T-cell (primary cell): ENCODE measurements around the gene MRPL48. TPM values are rescaled to one million over a fixed set of nuclear protein-coding genes. Genes with fewer than 3 reads are reported as not detected.
"Not testable (repeated sequence)": the region's sequence is repeated elsewhere in the genome, so short reads cannot be mapped to it uniquely, and the experiment has no call there.

Experiments used
- ATAC-seq, 4 experiments: fragments of 200-7000 bp in 3 of 4; fragments of 150-1000 bp in 1 of 4; cut with Tn5 transposase; replicated peaks in 1 of 4; 1 replicate in 3 of 4; 2 replicates in 1 of 4; pipeline ENCODE4 v1.10.0; 2021; ENCODE audit warnings: moderate library complexity in 3 of 4, mild to moderate bottlenecking in 2 of 4, moderate number of reproducible peaks in 1 of 4
- CTCF ChIA-PET, 2 donors: fragments of 300-600 bp; sonication (Branson Sonifier 250); formaldehyde crosslinking; loops; one replicate each; lab custom pipeline; 2022; ENCODE audit warnings: antibody characterized with exemption in 2 of 2; lab: Charles Lee
- POLR2A ChIA-PET, 2 donors: fragments of 300-600 bp; sonication (Branson Sonifier 250); formaldehyde crosslinking; loops; one replicate each; lab custom pipeline; 2022; ENCODE audit warnings: antibody characterized with exemption in 2 of 2; lab: Charles Lee
- DNase-seq, 35 experiments: peaks; one replicate each; pipeline versions ENCODE4 v3.0.0 to v3.0.0-alpha.2; 2013 to 2023
- H3K27ac ChIP-seq: one replicate; pipeline ENCODE4 v1.5.1; 2013; ENCODE audit warnings: low read length
- H3K27me3 ChIP-seq, 2 experiments: replicated peaks in 1 of 2; 1 replicate in 1 of 2; 2 replicates in 1 of 2; pipeline versions ENCODE4 v1.6.1 to v1.7.0; 2013; ENCODE audit warnings: low read length in 1 of 2, mixed read lengths in 1 of 2; ENCODE audit not compliant: control insufficient read depth in 2 of 2, insufficient read depth in 2 of 2; ENCODE audit errors: extremely low read depth in 1 of 2
- H3K36me3 ChIP-seq, 2 donors: 1 replicate in 1 of 2; 2 replicates in 1 of 2; pipeline versions ENCODE4 v1.6.1 to v1.7.0; 2013; ENCODE audit warnings: low read length in 1 of 2; ENCODE audit not compliant: control insufficient read depth in 2 of 2, insufficient read depth in 1 of 2; ENCODE audit errors: extremely low read depth in 1 of 2
- H3K4me1 ChIP-seq, 2 experiments: 1 replicate in 1 of 2; 2 replicates in 1 of 2; pipeline versions ENCODE4 v1.6.1 to v1.7.0; 2013; ENCODE audit warnings: low read length in 2 of 2, mixed read lengths in 1 of 2; ENCODE audit not compliant: insufficient read depth in 2 of 2, control insufficient read depth in 1 of 2; ENCODE audit errors: extremely low read depth in 1 of 2
- H3K4me3 ChIP-seq, 2 donors: 1 replicate in 1 of 2; 2 replicates in 1 of 2; pipeline versions ENCODE4 v1.5.1 to v1.7.0; 2013; ENCODE audit warnings: mild to moderate bottlenecking in 2 of 2, low read length in 1 of 2, moderate library complexity in 1 of 2; ENCODE audit not compliant: control insufficient read depth in 1 of 2; ENCODE audit errors: extremely low read depth in 1 of 2
- H3K9me3 ChIP-seq: 2 replicates; pipeline ENCODE4 v1.7.0; 2013
- H3K27ac Mint-ChIP-seq, 2 donors: one replicate each; pipeline ENCODE4 v1.8.0; 2020 to 2021; ENCODE audit warnings: mild to moderate bottlenecking in 2 of 2, mixed read lengths in 2 of 2
- H3K27me3 Mint-ChIP-seq, 2 donors: one replicate each; pipeline ENCODE4 v1.8.0; 2021 to 2022; ENCODE audit warnings: mixed read lengths in 2 of 2
- H3K36me3 Mint-ChIP-seq: one replicate; pipeline ENCODE4 v1.8.0; 2021; ENCODE audit warnings: mixed read lengths
- H3K4me1 Mint-ChIP-seq, 3 donors: one replicate each; pipeline ENCODE4 v1.8.0; 2020 to 2022; ENCODE audit warnings: mixed read lengths in 3 of 3, mild to moderate bottlenecking in 1 of 3
- H3K4me3 Mint-ChIP-seq, 3 donors: one replicate each; pipeline ENCODE4 v1.8.0; 2020 to 2022; ENCODE audit warnings: mild to moderate bottlenecking in 3 of 3, mixed read lengths in 3 of 3, moderate library complexity in 3 of 3
- H3K9me3 Mint-ChIP-seq, 3 donors: one replicate each; pipeline ENCODE4 v1.8.0; 2020 to 2022; ENCODE audit warnings: mixed read lengths in 3 of 3
- WGBS: methylation state at CpG from one replicate; pipeline ENCODE4 v1.1.5; 2013; ENCODE audit warnings: missing lambda C conversion rate; ENCODE audit not compliant: insufficient coverage; 5-methylcytosine and 5-hydroxymethylcytosine counted together
- total RNA-seq, 35 experiments: library from RNA in 6 of 35; stranded (reverse) in 6 of 35; fragments of 120-200 nt in 1 of 35; gene quantifications; one replicate each; pipeline versions ENCODE4 v1.2.1 to v1.2.4 and lab custom pipeline; 2013 to 2026

The MRPL48 gene
- total RNA-seq, 5 donors from 2014 or later (not counting 1 experiment from before 2014, with no cell fraction given): 21.9 to 26.6 (median 25.7) TPM

DNA sequence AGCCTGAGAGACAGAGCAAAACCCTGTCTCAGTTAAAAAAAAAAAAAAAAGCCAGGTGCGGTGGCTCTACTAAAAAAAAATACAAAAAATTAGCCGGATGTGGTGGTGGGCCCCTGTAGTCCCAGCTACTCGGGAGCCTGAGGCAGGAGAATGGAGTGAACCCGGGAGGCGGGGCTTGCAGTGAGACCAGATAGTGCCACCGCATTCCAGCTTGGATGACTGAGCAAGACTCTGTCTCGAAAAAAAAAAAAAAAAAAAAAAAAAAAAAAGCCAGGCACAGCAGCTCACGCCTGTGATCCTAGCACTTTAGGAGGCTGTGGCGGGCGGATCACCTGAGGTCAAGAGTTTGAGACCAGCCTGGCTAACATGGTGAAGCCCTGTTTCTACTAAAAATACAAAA, 92.8 kb downstream of the MRPL48 start:
- H3K9me3 Mint-ChIP-seq, H3K9me3 ChIP-seq, DNase-seq, H3K27me3 Mint-ChIP-seq, H3K4me3 ChIP-seq, H3K27ac Mint-ChIP-seq, H3K27me3 ChIP-seq, ATAC-seq, H3K4me3 Mint-ChIP-seq, H3K36me3 Mint-ChIP-seq, H3K27ac ChIP-seq, H3K36me3 ChIP-seq: not testable (repeated sequence)
- peaks cover 12 to 18% of the 10 kb centered on the region in 2 experiments for H3K4me1 ChIP-seq
- WGBS: 100% methylated on average over 7 of the region's 10 CpGs
- H3K4me1 Mint-ChIP-seq: peaks cover 27 to 31% (median 27%) of the 10 kb centered on the region in 3 donors
- CTCF ChIA-PET: interaction anchor here in 1 of 2 donors (0.6 kb wide), 1 partner anchor 727 kb away, joined by 5 read pairs; no protein-coding TSS in a partner anchor
- POLR2A ChIA-PET: interaction anchor here in 1 of 2 donors (0.7 kb wide), 1 partner anchor 11 kb away, joined by 3 read pairs; no protein-coding TSS in a partner anchor

DNA sequence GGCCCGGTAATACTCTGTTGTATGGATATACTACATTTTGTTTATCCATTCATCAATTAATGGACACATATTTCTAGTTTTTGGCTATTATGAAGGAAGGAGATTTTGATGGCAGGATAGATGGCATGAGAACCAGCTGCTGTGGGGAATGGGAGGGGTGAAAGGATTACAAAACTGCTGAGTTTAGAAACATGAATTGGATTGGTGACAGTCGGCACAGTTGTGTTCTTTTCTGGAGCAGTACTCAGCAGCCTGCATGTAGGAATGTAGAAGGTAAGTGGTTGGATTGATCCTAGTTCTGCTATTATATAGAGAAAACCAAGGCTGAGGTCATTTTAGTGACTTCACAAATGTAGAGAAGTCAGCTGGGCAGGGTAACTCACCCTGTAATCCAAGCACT, 96.2 kb downstream of the MRPL48 start:
- H3K4me3 ChIP-seq: no peak overlapping the region
- no peaks in the 10 kb centered on the region for H3K9me3 Mint-ChIP-seq
- 100% methylated on average over 1 of the region's 2 CpGs for WGBS
- peaks cover 26% of the 10 kb centered on the region for H3K36me3 Mint-ChIP-seq
- ChIA-PET CTCF (no interaction called here), POLR2A (no interaction called here)
- H3K36me3 ChIP-seq: peaks cover 0 to 16% of the 10 kb centered on the region in 2 donors
- H3K27ac Mint-ChIP-seq: no peak overlapping the region
- no peak for ATAC-seq
- no peak overlapping the region for H3K4me3 Mint-ChIP-seq
- H3K27ac ChIP-seq: no peak overlapping the region
- no peak for DNase-seq
- no peaks in the 10 kb centered on the region for H3K27me3 ChIP-seq
- H3K27me3 Mint-ChIP-seq: no peaks in the 10 kb centered on the region
- no peaks in the 10 kb centered on the region for H3K9me3 ChIP-seq
- H3K4me1 Mint-ChIP-seq: peaks cover 4 to 13% (median 8%) of the 10 kb centered on the region in 3 donors
- H3K4me1 ChIP-seq: no peaks in the 10 kb centered on the region

DNA sequence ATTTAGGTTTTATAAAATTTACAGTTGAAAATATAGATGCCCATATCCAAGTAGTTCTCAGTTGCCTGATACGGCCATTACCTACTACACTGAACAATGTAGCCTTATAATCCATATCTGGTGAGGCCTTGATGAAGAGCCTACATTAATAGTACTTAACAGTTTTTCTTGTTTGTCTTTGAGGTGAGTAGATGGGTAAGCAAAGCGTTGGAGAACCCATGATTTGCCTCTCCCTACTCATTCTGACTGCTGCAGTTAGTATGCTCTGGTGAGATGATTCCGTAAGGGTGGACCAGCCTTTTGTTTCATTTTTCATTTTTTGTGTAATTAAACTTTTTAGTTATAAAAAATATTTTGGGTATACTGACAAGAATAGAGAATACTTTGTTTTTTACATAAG, 100.6 kb downstream of the MRPL48 start:
- Mint-ChIP-seq H3K4me3 (no peak overlapping the region), H3K4me1 (peaks cover 4 to 8% (median 4%) of the 10 kb centered on the region in 3 donors), H3K27ac (no peak overlapping the region), H3K9me3 (no peaks in the 10 kb centered on the region), H3K27me3 (no peaks in the 10 kb centered on the region), H3K36me3 (peaks cover 47% of the 10 kb centered on the region)
- Histone ChIP-seq H3K4me3 (no peak overlapping the region), H3K4me1 (no peaks in the 10 kb centered on the region), H3K27me3 (no peaks in the 10 kb centered on the region), H3K36me3 (peaks cover 3 to 39% of the 10 kb centered on the region in 2 donors), H3K9me3 (no peaks in the 10 kb centered on the region), H3K27ac (no peak overlapping the region)
- ATAC-seq (no peak), DNase-seq (no peak)
- ChIA-PET POLR2A (no interaction called here), CTCF (no interaction called here)
- WGBS: no CpG with 5 or more reads among the region's 3 CpGs

DNA sequence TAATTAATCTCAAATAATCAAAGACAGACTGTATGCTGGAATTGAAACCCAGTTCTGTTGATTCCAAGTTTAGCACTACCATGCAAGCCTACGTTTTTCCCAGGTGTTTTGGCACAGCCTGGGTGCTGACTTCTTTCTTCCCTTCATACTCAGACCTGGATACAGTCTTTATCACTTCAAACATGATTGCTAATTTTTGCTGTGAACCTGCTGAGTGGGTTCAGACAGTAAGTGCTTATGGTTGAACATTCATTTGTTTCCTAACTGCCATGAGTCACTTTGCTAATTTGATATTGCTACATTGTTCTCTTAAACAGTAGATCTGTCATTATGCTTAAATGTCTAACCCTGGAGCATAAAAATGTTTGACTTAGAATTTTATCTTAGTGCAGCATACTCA, 101.3 kb downstream of the MRPL48 start:
- H3K4me3 Mint-ChIP-seq: no peak overlapping the region
- ATAC-seq (no peak), DNase-seq (no peak)
- WGBS: no CpG with 5 or more reads among the region's 1 CpG
- no peaks in the 10 kb centered on the region for H3K4me1 ChIP-seq
- ChIA-PET POLR2A (no interaction called here), CTCF (no interaction called here)
- no peaks in the 10 kb centered on the region for H3K9me3 Mint-ChIP-seq
- H3K36me3 ChIP-seq: peaks cover 3 to 37% of the 10 kb centered on the region in 2 donors
- no peak overlapping the region for H3K27ac ChIP-seq
- H3K4me1 Mint-ChIP-seq: peaks cover 4 to 8% (median 4%) of the 10 kb centered on the region in 3 donors
- no peak overlapping the region for H3K27ac Mint-ChIP-seq
- H3K27me3 ChIP-seq: no peaks in the 10 kb centered on the region
- H3K27me3 Mint-ChIP-seq: no peaks in the 10 kb centered on the region
- no peaks in the 10 kb centered on the region for H3K9me3 ChIP-seq
- peaks cover 39% of the 10 kb centered on the region for H3K36me3 Mint-ChIP-seq
- H3K4me3 ChIP-seq: no peak overlapping the region

DNA sequence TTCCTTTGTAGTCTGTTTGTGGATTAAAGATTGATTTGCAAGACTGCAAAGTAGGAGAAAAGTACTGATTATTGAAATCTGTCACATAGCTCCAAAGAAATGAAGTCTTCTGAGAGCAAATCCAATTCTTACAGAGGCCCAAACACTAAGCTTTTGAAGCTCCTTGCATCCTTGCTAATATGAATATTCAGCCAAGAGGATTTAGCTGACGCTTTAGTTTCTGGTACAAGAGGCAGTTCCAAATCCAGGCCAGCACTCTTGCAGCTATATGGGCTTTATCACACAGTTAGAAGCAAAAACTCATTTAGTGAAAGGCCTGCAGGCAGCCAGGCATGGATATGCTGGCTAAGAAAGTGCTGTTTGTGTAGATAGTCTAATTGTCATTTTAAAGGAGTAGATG, 101.9 kb downstream of the MRPL48 start:
- DNase-seq (no peak), ATAC-seq (no peak)
- Mint-ChIP-seq H3K4me1 (peaks cover 4 to 8% (median 4%) of the 10 kb centered on the region in 3 donors), H3K27ac (no peak overlapping the region), H3K4me3 (no peak overlapping the region), H3K36me3 (peaks cover 39% of the 10 kb centered on the region), H3K27me3 (no peaks in the 10 kb centered on the region), H3K9me3 (no peaks in the 10 kb centered on the region)
- H3K4me1 ChIP-seq: no peaks in the 10 kb centered on the region
- no peak overlapping the region for H3K4me3 ChIP-seq
- ChIA-PET CTCF (interaction anchor here in 1 of 2 donors (0.6 kb wide), 1 partner anchor 1082 kb away, joined by 6 read pairs; no protein-coding TSS in a partner anchor), POLR2A (no interaction called here)
- H3K27ac ChIP-seq: no peak overlapping the region
- 100% methylated on average over 1 of the region's 1 CpG for WGBS
- no peaks in the 10 kb centered on the region for H3K27me3 ChIP-seq
- no peaks in the 10 kb centered on the region for H3K9me3 ChIP-seq
- peaks cover 3 to 36% of the 10 kb centered on the region in 2 donors for H3K36me3 ChIP-seq

DNA sequence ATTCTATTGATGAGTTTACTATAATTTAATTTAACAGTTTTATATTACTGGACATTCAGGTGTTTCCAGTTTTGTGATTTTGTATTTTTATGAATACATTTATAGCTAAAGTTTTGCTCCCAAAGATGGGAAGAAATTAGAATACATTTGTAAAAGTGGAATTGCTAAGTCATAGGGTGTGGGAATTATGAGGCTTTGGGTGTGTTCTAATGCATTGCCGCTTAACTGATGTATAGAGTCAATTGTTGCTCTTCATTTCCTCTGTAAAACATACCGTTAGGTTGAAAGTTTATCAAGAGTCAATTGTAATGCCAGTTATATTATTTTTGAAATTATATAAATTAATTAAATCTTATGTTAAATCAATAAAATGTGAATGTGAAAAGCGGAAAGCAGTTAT, 105.4 kb downstream of the MRPL48 start:
- ATAC-seq: no peak
- Mint-ChIP-seq H3K36me3 (peaks cover 30% of the 10 kb centered on the region), H3K27ac (no peak overlapping the region), H3K4me1 (no peaks in the 10 kb centered on the region), H3K9me3 (no peaks in the 10 kb centered on the region), H3K27me3 (no peaks in the 10 kb centered on the region), H3K4me3 (no peak overlapping the region)
- CTCF ChIA-PET: no interaction called here
- 100% methylated on average over 1 of the region's 3 CpGs for WGBS
- no peaks in the 10 kb centered on the region for H3K4me1 ChIP-seq
- no peaks in the 10 kb centered on the region for H3K9me3 ChIP-seq
- DNase-seq: no peak
- no peak overlapping the region for H3K27ac ChIP-seq
- H3K36me3 ChIP-seq: peaks cover 3 to 37% of the 10 kb centered on the region in 2 donors
- H3K27me3 ChIP-seq: no peaks in the 10 kb centered on the region
- H3K4me3 ChIP-seq: no peak overlapping the region
- POLR2A ChIA-PET: interaction anchor here in 1 of 2 donors (0.6 kb wide), 1 partner anchor 39 kb away, joined by 3 read pairs; no protein-coding TSS in a partner anchor
